HCT116 (cell line): ENCODE measurements around the gene ZWILCH. TPM values are rescaled to one million over a fixed set of nuclear protein-coding genes. Genes with fewer than 3 reads are reported as not detected.

Experiments used
- ATAC-seq: fragments of 200-7000 bp; cut with Tn5 transposase; 2 replicates; pipeline ENCODE4 v1.9.1; 2020; ENCODE audit warnings: mild to moderate bottlenecking, moderate library complexity
- BruUV-seq: library from RNA; stranded (reverse); fragments of 400-500 nt; replicated peaks from 2 replicates; lab custom pipeline; 2021; lab: Mats Ljungman, UMichigan
- CTCF ChIA-PET: fragments of 300-600 bp; sonication (Branson Sonifier 250); formaldehyde crosslinking; loops from one replicate; lab custom pipeline; 2021; ENCODE audit warnings: antibody characterized with exemption; lab: Charles Lee
- POLR2A ChIA-PET: fragments of 300-600, 350-600 bp; sonication (Branson Sonifier 250); formaldehyde crosslinking; loops from one replicate; lab custom pipeline; 2021; ENCODE audit warnings: antibody characterized with exemption; lab: Charles Lee
- RAD21 ChIA-PET, 2 experiments: fragments of 300-600 bp; sonication (Branson Sonifier 250); formaldehyde crosslinking; loops; one replicate each; lab custom pipeline; 2023; ENCODE audit warnings: low total read pairs in 2 of 2; ENCODE audit not compliant: uncharacterized antibody in 2 of 2, unreplicated experiment in 2 of 2, low non-redundant PET in 1 of 2; lab: Charles Lee
- DNase-seq: peaks from one replicate; pipeline ENCODE4 v3.0.0-alpha.2; 2010; ENCODE audit warnings: low read depth, low spot score
- H2AFZ ChIP-seq: fragments of 200-600 bp; shearing (Covaris generic), sonication (generic); 2 replicates; pipeline ENCODE4 v1.6.1; 2017; ENCODE audit warnings: low read depth, mixed run types, mixed read lengths, antibody characterized with exemption, low read length; ENCODE audit not compliant: poor library complexity, severe bottlenecking
- H3K27ac ChIP-seq: 2 replicates; pipeline ENCODE4 v1.5.1; 2012; ENCODE audit warnings: low read depth, low read length
- H3K27me3 ChIP-seq: fragments of 200-600 bp; sonication (generic); 2 replicates; pipeline ENCODE4 v1.6.1; 2016; ENCODE audit warnings: mixed run types, low read length, mixed read lengths; ENCODE audit not compliant: insufficient read depth
- H3K36me3 ChIP-seq, 2 experiments: fragments of 200-500 bp in 1 of 2; fragments of 200-600 bp in 1 of 2; sonication (Bioruptor generic) in 1 of 2; sonication (generic) in 1 of 2; 2 replicates each; pipeline versions ENCODE4 v1.5.1 to v1.6.1; 2014 to 2016; ENCODE audit warnings: low read length in 2 of 2, inconsistent platforms in 1 of 2, mixed read lengths in 1 of 2, mixed run types in 1 of 2; ENCODE audit not compliant: insufficient read depth in 2 of 2, control insufficient read depth in 1 of 2
- H3K4me1 ChIP-seq, 2 experiments: fragments of 200-600 bp in 1 of 2; sonication (generic) in 1 of 2; 2 replicates each; pipeline versions ENCODE4 v1.5.1 to v1.6.1; 2012 to 2017; ENCODE audit warnings: low read length in 2 of 2, inconsistent platforms in 1 of 2, mild to moderate bottlenecking in 1 of 2, mixed read lengths in 1 of 2, mixed run types in 1 of 2, moderate library complexity in 1 of 2; ENCODE audit not compliant: insufficient read depth in 2 of 2, control insufficient read depth in 1 of 2
- H3K4me2 ChIP-seq: fragments of 200-600 bp; sonication (generic); 2 replicates; pipeline ENCODE4 v1.6.1; 2017; ENCODE audit warnings: mixed run types, low read length, mixed read lengths
- H3K4me3 ChIP-seq, 2 experiments: fragments of 200-600 bp in 1 of 2; sonication (generic) in 1 of 2; replicated peaks in 1 of 2; 2 replicates each; pipeline ENCODE4 v1.5.1; 2011 to 2016; ENCODE audit warnings: low read length in 2 of 2, control low read depth in 1 of 2, low read depth in 1 of 2, mild to moderate bottlenecking in 1 of 2, mixed read lengths in 1 of 2, mixed run types in 1 of 2
- H3K79me2 ChIP-seq: fragments of 200-600 bp; sonication (generic); 2 replicates; pipeline ENCODE4 v1.6.1; 2017; ENCODE audit warnings: mild to moderate bottlenecking, mixed run types, low read length, moderate library complexity, mixed read lengths; ENCODE audit not compliant: insufficient read depth
- H3K9ac ChIP-seq: fragments of 200-600 bp; sonication (generic); 2 replicates; pipeline ENCODE4 v1.6.1; 2016; ENCODE audit warnings: low read length, mixed read lengths
- H3K9me2 ChIP-seq: fragments of 200-600 bp; sonication (generic), shearing (Covaris generic); 2 replicates; pipeline ENCODE4 v1.6.1; 2017; ENCODE audit warnings: mixed run types, mild to moderate bottlenecking, moderate library complexity; ENCODE audit not compliant: insufficient read depth
- H3K9me3 ChIP-seq, 2 experiments: fragments of 200-500 bp in 1 of 2; fragments of 200-600 bp in 1 of 2; sonication (Bioruptor generic) in 1 of 2; sonication (generic) in 1 of 2; 2 replicates each; pipeline ENCODE4 v1.6.1; 2014 to 2017; ENCODE audit warnings: low read length in 2 of 2, mixed read lengths in 2 of 2, inconsistent platforms in 1 of 2, low read depth in 1 of 2, mild to moderate bottlenecking in 1 of 2, mixed run types in 1 of 2, moderate library complexity in 1 of 2; ENCODE audit not compliant: control insufficient read depth in 1 of 2, insufficient read depth in 1 of 2
- H4K20me1 ChIP-seq: fragments of 200-600 bp; sonication (generic), shearing (Covaris generic); 2 replicates; pipeline ENCODE4 v1.6.1; 2017; ENCODE audit warnings: mixed run types, mild to moderate bottlenecking, moderate library complexity; ENCODE audit not compliant: insufficient read depth
- CEBPB ChIP-seq: IDR thresholded peaks from 2 replicates; pipeline ENCODE4 v1.6.1; 2012; ENCODE audit warnings: low read depth
- EZH2 ChIP-seq: fragments of 200-600 bp; sonication (generic); IDR thresholded peaks from 2 replicates; pipeline ENCODE4 v1.6.1; 2017; ENCODE audit warnings: antibody characterized with exemption, mixed run types
- EZH2phosphoT487 ChIP-seq: fragments of 200-600 bp; IDR thresholded peaks from 2 replicates; pipeline ENCODE4 v1.6.1; 2018; ENCODE audit warnings: antibody characterized with exemption, borderline replicate concordance
- FOSL1 ChIP-seq: IDR thresholded peaks from 2 replicates; pipeline ENCODE4 v1.6.1; 2012; ENCODE audit warnings: low read depth
- POLR2A ChIP-seq: IDR thresholded peaks from 2 replicates; pipeline ENCODE4 v1.7.0; 2011; ENCODE audit warnings: borderline replicate concordance; ENCODE audit not compliant: insufficient read depth, insufficient read length; ENCODE audit errors: extremely low read depth
- SP1 ChIP-seq: IDR thresholded peaks from 2 replicates; pipeline ENCODE4 v1.6.1; 2012; ENCODE audit warnings: low read depth
- SRF ChIP-seq: IDR thresholded peaks from 2 replicates; pipeline ENCODE4 v1.6.1; 2012; ENCODE audit warnings: low read depth
- TCF7L2 ChIP-seq: IDR thresholded peaks from 2 replicates; pipeline ENCODE4 v1.7.0; 2011; ENCODE audit warnings: borderline replicate concordance, inconsistent platforms; ENCODE audit not compliant: insufficient read depth, insufficient read length; ENCODE audit errors: extremely low read depth
- ZFX ChIP-seq: fragments of 450-650 bp; IDR thresholded peaks from 2 replicates; pipeline ENCODE4 v1.6.1; 2017
- intact Hi-C: fragments of 100-400 bp; cut with micrococcal nuclease; formaldehyde crosslinking; loops from 2 replicates; pipeline ENCODE4 v1.10.0; 2022
- total RNA-seq: library from RNA; stranded (reverse); gene quantifications from one replicate; pipeline ENCODE4 v1.2.1, GENCODE V29; 2021; ENCODE audit not compliant: unreplicated experiment
- TF ChIP-seq, protein P1 (sequence below): IDR thresholded peaks from 2 replicates; pipeline ENCODE4 v1.6.1; 2012
- TF ChIP-seq, protein P2 (sequence below): IDR thresholded peaks from 2 replicates; pipeline ENCODE4 v1.6.1; 2012
- TF ChIP-seq, protein P3 (sequence below): IDR thresholded peaks from 2 replicates; pipeline ENCODE4 v1.6.1; 2012; ENCODE audit warnings: low read depth

The ZWILCH gene
- total RNA-seq, 1 experiment from 2014 or later: 25.8 TPM

DNA sequence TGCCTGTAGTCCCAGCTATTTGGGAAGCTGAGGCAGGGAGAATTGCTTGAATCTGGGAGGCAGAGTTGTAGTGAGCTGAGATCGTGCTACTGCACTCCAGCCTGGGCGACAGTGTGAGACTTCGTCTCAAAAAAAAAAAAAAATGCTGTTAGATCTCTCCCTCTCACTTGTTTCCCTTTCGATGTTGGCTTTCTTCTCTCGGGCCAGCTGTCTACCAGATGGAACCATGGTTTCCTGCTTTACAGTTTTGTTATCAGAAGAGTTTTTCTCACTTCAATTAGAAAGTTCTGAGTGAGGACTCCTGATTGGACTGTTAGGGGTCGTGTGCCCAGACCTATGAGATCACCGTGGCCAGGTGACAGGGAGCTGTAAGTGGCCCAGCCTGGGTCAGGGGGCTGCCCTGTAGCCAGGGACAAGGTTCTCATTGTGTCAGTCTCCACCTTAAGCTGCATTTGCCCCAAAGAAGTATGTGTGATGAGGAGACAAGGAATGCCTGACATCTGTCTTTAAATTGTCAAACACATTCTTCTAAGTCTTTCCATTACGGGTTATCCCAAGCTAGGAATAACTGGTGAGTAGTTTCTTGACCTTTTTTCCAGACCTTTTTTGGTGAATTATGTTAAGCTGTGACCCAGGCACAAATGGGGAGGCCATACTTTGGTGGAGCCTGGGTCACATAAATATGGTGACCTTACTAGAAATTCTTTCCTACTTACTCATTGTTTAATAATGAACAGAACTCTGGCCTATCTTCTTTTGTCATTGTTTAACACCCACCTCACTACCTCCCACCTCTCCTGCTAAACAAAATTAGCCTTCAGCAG lies 32.7 kb upstream of the ZWILCH start:
- Histone ChIP-seq H4K20me1 (no peaks in the 10 kb centered on the region), H3K79me2 (no peaks in the 10 kb centered on the region), H3K36me3 (no peaks in the 10 kb centered on the region), H2AFZ (no peak overlapping the region), H3K27ac (no peak overlapping the region; the same call in 1 of the 2 replicates), H3K4me2 (peak overlapping the region; percentile 63), H3K9me3 (no peaks in the 10 kb centered on the region), H3K4me1 (peaks cover 11 to 22% of the 10 kb centered on the region in 2 experiments; a peak in 3 of 4 replicates), H3K4me3 (peak overlapping the region in 1 of 2 experiments; percentile 26; a peak in 2 of 4 replicates), H3K9me2 (no peaks in the 10 kb centered on the region), H3K27me3 (no peaks in the 10 kb centered on the region), H3K9ac (peak overlapping the region; percentile 6; the same call in 1 of the 2 replicates)
- ChIA-PET CTCF (no interaction called here), RAD21 (no interaction called here), POLR2A (no interaction called here)
- TF ChIP-seq POLR2A (no peak), SP1 (no peak), ZFX (no peak), EZH2phosphoT487 (no peak), SRF (no peak), EZH2 (no peak)
- TF ChIP-seq, protein P1, sequence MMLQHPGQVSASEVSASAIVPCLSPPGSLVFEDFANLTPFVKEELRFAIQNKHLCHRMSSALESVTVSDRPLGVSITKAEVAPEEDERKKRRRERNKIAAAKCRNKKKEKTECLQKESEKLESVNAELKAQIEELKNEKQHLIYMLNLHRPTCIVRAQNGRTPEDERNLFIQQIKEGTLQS: no peak
- TF ChIP-seq, protein P2, sequence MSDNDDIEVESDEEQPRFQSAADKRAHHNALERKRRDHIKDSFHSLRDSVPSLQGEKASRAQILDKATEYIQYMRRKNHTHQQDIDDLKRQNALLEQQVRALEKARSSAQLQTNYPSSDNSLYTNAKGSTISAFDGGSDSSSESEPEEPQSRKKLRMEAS: no peak
- BruUV-seq: no TSS peak
- no peak for DNase-seq
- intact Hi-C loops: no loop called here
- peak; percentile 77; the same call in 1 of the 2 replicates for ATAC-seq

- intact Hi-C loops: no loop called here
- no peak overlapping the region for H3K27ac ChIP-seq
- CTCF ChIA-PET: no interaction called here
- RAD21 ChIA-PET: no interaction called here
- H3K27me3 ChIP-seq: no peaks in the 10 kb centered on the region
- DNase-seq (no peak), ATAC-seq (no peak)
- H3K4me2 ChIP-seq: no peak overlapping the region
- no peak overlapping the region for H3K4me3 ChIP-seq
- no peak overlapping the region for H3K9ac ChIP-seq
- no peaks in the 10 kb centered on the region for H3K79me2 ChIP-seq
- POLR2A ChIA-PET: no interaction called here
- H3K36me3 ChIP-seq: no peaks in the 10 kb centered on the region
- H2AFZ ChIP-seq: no peak overlapping the region
- no peaks in the 10 kb centered on the region for H3K9me3 ChIP-seq
- no TSS peak for BruUV-seq
- no peaks in the 10 kb centered on the region for H4K20me1 ChIP-seq
- H3K9me2 ChIP-seq: no peaks in the 10 kb centered on the region
- TF ChIP-seq FOSL1 (no peak), POLR2A (no peak), TCF7L2 (no peak), CEBPB (no peak), EZH2 (no peak)
- TF ChIP-seq, protein P3, sequence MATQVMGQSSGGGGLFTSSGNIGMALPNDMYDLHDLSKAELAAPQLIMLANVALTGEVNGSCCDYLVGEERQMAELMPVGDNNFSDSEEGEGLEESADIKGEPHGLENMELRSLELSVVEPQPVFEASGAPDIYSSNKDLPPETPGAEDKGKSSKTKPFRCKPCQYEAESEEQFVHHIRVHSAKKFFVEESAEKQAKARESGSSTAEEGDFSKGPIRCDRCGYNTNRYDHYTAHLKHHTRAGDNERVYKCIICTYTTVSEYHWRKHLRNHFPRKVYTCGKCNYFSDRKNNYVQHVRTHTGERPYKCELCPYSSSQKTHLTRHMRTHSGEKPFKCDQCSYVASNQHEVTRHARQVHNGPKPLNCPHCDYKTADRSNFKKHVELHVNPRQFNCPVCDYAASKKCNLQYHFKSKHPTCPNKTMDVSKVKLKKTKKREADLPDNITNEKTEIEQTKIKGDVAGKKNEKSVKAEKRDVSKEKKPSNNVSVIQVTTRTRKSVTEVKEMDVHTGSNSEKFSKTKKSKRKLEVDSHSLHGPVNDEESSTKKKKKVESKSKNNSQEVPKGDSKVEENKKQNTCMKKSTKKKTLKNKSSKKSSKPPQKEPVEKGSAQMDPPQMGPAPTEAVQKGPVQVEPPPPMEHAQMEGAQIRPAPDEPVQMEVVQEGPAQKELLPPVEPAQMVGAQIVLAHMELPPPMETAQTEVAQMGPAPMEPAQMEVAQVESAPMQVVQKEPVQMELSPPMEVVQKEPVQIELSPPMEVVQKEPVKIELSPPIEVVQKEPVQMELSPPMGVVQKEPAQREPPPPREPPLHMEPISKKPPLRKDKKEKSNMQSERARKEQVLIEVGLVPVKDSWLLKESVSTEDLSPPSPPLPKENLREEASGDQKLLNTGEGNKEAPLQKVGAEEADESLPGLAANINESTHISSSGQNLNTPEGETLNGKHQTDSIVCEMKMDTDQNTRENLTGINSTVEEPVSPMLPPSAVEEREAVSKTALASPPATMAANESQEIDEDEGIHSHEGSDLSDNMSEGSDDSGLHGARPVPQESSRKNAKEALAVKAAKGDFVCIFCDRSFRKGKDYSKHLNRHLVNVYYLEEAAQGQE: no peak
- TF ChIP-seq, all 23 proteins: peak for 0
- peaks cover 11 to 22% of the 10 kb centered on the region in 2 experiments; a peak in 3 of 4 replicates for H3K4me1 ChIP-seq
These were observed 31.0 kb upstream of the ZWILCH start for GRCh38 chr15:66474135-66474534.
